NCI-H2227 treated with DMSO at 0.1 percent for 48 hours (cell line): ENCODE measurements around the gene KCNMA1.

Source experiments
- DNase-seq: peaks from one replicate; lab custom pipeline; 2025; lab: John Stamatoyannopoulos, UW

Gene KCNMA1

GRCh38 chr10:77016278-77016815, 621.3 kb downstream of the KCNMA1 start:
- no peak for DNase-seq

- no peak for DNase-seq
Measured at GRCh38 chr10:77015360-77015759, 622.2 kb downstream of the KCNMA1 start.

DNA sequence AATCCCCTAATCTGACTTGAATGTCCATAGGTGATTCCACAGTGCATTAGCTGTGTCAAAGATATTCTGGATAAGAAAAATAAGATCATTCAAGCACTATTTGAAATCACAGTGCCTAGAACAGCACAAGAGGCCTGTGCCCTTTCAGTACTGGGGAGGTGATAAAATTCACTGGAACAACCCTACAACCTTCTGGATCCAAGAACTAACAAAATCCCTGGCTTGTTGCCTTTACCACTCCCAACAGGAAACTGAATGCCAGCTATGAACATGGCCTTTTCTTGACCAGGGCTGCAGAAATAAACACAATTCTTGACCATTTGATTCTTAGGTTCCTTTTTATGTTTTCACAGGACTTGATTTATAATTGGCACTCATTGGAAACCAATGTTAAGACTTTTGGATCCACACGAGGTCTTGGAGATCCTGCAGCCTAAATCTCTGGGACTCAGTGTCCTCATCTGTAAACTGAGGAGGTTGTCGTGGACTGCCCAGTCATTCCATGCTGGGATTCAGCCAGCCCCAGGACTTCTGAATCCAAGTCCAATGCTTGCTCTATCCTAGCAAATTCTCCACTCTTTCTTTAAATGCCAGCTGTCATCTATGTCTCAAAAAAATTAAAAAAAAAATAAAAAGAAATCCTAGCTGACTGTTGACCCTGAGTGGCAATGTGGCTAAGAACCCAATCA, 624.7 kb downstream of the KCNMA1 start:
- DNase-seq: no peak

- no peak for DNase-seq
Measured at GRCh38 chr10:77011874-77012811, 625.5 kb downstream of the KCNMA1 start.

DNA sequence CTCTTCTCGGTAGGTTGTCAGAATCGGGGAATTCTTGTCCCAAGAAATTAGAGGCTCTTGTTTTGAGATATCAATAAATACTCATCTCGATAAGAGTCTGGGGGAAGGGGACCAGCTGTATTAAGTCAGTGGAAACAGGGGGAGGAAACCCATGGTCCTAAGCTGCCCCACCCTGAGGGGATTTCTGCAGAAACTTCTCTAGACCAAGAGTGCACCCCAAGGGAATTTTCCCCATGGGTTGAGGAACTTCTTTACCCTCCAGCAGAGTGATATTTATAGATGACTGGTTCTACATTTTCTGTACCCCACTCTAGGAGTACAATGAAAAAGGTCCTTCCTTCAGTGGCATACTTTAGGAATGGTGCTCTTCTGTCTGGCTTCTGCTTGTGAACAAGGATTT, 627.2 kb downstream of the KCNMA1 start:
- no peak for DNase-seq

DNA sequence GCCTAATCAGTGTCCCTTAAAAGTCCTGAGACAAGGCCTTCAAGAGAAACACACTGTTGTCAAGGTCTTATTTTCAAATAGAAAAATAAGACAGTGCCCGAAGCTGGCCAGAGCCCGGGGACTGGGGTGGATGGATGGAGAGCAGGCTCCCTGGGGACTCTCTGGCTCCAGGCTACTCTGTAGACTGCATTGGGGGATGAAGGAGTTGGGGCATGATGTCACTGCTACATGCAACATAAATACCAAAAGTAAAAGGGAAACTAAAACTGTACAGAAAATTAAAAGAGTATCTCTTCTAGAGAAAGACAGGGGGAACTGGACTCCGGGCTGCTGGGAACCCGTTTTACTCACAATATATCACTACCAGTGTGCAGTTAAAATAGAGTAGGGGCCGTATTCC, 629.8 kb downstream of the KCNMA1 start:
- no peak for DNase-seq

- DNase-seq: no peak
Measured at GRCh38 chr10:77006836-77007511, 630.6 kb downstream of the KCNMA1 start.

DNA sequence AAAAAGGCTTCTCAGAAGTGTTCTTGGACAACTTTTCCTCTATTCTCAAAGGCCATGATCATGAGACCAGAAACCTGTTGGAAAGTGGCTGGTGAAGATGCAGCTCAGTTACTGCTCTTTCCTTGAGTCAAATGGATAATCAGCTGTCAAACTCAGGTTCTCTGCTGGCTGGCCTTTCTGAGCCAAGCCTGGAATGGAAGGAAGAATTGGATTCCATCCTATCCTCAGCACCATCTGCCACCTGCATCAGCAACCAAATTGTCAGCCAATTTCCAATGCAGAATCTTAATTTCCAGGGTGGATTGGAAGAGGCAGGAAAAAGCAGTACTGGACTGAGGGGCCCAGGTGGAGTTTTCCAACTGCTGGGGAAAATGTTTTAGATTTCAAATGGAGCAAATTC, 631.7 kb downstream of the KCNMA1 start:
- DNase-seq: no peak

- peak; percentile 41 for DNase-seq
Measured at GRCh38 chr10:77004917-77005564, 632.6 kb downstream of the KCNMA1 start.

DNA sequence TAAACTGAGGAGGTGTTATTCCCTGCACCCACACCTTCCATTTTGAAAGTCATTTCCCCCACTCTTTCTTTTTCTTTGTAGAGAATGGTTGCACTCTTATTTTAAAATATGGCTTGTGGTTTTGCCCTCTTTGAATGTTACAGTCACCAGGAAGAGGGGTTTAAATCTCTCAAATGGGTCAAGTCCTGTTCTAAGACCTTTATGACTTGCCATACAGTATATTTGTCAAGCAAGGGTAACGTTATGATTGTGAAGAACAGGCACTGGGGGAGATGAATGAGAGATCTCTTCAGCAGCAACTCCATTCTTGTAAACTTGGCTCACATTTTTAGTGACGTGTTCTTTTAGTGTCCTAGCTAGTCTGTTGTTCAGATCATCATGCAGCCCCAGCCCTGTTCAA, 634.7 kb downstream of the KCNMA1 start:
- DNase-seq: no peak

GRCh38 chr10:77001206-77001605, 636.4 kb downstream of the KCNMA1 start:
- no peak for DNase-seq

DNA sequence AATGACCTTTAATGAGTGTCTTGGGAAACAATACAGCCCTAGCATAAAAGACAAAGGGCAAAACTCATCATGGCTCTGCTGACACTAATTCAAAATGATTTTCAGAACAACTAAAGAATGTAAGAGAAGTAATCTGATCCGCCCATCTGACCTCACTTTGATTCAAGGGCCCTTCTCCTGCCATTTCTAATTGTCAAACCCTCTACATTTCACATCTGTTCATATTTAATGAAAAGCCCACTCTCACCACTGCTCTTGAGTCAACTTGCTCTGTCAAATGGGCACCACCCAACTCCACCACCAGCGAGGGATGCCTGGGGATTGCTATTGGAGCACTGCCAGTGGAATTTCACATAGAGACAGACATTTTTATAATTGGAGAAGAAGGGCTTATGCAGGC, 639.2 kb downstream of the KCNMA1 start:
- DNase-seq: peak; percentile 95

GRCh38 chr10:76997631-76998030, 640.0 kb downstream of the KCNMA1 start:
- no peak for DNase-seq

DNA sequence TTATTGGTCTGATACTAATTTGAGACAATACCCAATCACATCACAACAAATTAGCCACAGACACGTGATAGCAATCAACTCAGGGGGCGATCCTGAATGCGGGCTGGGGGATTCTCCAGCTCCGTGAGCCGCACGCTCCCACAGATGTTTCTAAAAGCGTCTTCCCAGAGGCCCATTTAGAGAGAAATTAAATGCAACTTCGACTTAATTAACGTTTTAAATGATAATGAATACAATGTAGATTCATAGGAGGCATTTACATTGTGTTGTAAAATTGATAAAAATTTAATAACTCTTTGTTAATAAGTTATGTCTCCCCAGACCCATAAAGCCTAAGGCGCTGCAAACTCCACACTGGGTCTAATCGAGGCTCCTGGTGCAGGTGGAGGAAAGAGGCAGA, 642.6 kb downstream of the KCNMA1 start:
- no peak for DNase-seq

GRCh38 chr10:76993213-76993612, 644.4 kb downstream of the KCNMA1 start:
- no peak for DNase-seq

GRCh38 chr10:76992467-76992866, 645.1 kb downstream of the KCNMA1 start:
- no peak for DNase-seq

DNA sequence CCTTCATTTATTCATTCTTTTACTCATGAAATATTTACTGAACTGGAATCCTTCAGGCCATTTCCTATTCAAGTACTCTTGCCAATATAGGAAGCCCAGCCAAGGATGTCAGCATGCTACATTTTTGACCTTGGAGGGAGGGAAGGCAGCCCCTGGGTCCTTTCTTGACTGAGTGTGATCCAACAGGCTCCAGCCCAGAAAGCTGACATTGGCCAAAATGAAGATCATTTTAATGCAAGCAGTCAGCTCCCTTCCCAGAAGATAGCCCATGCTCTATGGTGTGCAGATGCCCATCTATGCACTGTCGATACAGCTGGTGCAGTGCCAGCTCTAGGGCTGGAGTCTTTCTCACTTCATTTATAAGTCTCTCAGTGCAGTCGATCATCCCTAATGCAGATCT, 646.0 kb downstream of the KCNMA1 start:
- DNase-seq: no peak

DNA sequence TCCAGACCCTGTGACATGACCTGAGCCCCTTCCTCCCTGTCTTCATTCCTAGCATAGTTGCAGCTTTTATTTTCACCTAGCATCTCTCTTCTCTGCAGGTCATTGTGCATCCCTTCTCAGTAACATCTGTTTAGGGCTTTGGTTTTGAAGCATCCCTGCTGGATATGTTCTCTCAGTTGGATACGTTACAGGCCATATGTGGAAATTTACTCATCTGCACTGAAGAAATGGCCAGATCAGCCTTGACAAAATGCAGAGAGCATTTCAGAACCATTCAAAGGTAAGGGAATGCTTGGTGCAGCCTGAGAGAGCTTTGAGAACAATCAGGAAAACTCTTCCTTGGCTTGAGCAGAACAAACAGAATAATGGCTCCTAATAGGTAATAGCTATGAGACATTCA, 647.0 kb downstream of the KCNMA1 start:
- no peak for DNase-seq

- DNase-seq: peak; percentile 87
Measured at GRCh38 chr10:76984559-76985443, 652.8 kb downstream of the KCNMA1 start.

DNA sequence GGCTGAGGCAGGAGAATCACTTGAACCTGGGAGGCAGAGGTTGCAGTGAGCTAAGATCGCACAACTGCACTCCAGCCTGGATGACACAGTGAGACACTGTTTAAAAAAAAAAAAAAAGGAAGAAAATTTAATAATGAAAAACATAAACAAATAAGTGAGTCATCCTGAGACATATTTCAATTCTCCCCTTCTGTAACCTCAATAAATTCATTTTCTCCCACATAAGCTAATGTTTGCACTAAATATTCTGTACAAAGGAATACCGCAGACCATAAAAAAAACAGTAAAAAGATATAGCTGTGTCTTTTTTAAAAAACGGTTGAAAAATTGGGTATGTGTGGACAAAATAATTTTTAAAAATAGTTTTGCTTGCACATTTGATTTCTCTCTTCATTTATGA, 654.0 kb downstream of the KCNMA1 start:
- no peak for DNase-seq

DNA sequence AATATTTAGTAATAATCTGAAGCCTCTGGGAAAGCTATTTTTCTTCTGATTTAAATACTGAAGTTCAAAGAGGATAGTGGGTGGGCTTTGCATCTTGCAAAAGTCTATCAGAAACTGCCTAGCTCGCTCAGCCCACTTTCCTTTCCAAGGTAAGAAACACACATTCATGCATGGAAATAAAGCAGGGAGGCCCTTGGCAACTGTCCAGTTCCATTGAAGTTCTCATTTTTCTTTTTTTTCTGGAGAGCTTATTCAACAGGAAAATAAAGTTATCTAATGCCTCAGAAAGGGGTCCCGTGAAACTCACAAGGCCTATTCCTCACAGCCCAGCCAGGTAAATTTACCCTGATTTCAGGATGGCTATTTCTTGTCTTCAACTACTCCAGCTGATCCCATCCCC, 654.9 kb downstream of the KCNMA1 start:
- DNase-seq: no peak
